Epithelial cell of proximal tubule (primary cell): ENCODE data around the gene USP20. TPM values are rescaled to one million over a fixed set of nuclear protein-coding genes. Genes with fewer than 3 reads are reported as not detected.

Experiments used
- DNase-seq: peaks from one replicate; pipeline ENCODE4 v3.0.0-alpha.2; 2011; ENCODE audit warnings: low read depth
- H3K4me3 ChIP-seq: 2 replicates; pipeline ENCODE4 v1.5.1; 2011; ENCODE audit warnings: low read depth, mild to moderate bottlenecking, low read length
- total RNA-seq: library from RNA; depleted of rRNA; stranded (reverse); fragments of >200 nt; gene quantifications from 2 replicates; pipeline ENCODE4 v1.2.3, GENCODE V29; 2015
- TF ChIP-seq, protein P1 (sequence below): conservative IDR thresholded peaks from 2 replicates; pipeline ENCODE4 v1.5.1; 2012; ENCODE audit warnings: low read depth, mild to moderate bottlenecking, low read length

USP20 gene
- total RNA-seq, 1 donor from 2014 or later: 17.5 TPM

DNA sequence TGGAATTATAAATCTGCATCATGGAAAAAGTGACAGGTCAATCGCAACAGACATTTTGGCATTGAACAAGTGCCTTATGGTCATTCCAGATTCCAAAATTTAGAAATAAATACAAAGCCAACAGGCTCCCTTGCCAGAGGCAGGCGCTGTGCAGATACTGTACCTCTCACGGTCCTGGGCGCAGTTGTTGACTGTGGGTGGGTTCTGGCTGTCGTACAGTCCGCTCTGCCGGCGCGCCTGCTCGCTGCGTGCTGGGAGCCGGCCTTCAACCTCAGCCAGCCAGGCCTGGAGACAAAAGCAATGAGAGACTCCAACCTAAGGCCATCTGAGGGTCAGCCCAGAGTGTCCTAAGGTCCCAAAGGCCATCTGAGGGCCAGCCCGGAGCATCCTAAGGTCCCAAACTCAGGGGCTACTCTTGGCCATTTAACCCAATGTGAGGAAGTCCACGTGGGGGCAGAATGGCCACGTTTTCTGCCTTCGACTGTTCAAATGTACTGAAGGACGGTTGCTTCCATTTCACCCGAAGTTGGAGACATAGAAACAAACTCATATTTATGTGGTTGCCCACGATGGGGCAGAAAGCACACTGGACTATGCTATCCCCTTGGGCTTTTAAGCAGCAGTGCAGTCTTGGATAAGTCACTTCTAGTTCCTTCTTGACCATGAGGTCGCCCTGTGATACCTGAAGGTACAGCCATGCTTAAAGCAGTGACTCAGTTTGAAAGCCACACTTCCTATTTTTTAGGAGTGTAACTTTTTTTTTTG is 65.2 kb downstream of the USP20 start:
- no peak overlapping the region for H3K4me3 ChIP-seq
- TF ChIP-seq, protein P1, sequence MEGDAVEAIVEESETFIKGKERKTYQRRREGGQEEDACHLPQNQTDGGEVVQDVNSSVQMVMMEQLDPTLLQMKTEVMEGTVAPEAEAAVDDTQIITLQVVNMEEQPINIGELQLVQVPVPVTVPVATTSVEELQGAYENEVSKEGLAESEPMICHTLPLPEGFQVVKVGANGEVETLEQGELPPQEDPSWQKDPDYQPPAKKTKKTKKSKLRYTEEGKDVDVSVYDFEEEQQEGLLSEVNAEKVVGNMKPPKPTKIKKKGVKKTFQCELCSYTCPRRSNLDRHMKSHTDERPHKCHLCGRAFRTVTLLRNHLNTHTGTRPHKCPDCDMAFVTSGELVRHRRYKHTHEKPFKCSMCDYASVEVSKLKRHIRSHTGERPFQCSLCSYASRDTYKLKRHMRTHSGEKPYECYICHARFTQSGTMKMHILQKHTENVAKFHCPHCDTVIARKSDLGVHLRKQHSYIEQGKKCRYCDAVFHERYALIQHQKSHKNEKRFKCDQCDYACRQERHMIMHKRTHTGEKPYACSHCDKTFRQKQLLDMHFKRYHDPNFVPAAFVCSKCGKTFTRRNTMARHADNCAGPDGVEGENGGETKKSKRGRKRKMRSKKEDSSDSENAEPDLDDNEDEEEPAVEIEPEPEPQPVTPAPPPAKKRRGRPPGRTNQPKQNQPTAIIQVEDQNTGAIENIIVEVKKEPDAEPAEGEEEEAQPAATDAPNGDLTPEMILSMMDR: no peak
- no peak for DNase-seq

DNA sequence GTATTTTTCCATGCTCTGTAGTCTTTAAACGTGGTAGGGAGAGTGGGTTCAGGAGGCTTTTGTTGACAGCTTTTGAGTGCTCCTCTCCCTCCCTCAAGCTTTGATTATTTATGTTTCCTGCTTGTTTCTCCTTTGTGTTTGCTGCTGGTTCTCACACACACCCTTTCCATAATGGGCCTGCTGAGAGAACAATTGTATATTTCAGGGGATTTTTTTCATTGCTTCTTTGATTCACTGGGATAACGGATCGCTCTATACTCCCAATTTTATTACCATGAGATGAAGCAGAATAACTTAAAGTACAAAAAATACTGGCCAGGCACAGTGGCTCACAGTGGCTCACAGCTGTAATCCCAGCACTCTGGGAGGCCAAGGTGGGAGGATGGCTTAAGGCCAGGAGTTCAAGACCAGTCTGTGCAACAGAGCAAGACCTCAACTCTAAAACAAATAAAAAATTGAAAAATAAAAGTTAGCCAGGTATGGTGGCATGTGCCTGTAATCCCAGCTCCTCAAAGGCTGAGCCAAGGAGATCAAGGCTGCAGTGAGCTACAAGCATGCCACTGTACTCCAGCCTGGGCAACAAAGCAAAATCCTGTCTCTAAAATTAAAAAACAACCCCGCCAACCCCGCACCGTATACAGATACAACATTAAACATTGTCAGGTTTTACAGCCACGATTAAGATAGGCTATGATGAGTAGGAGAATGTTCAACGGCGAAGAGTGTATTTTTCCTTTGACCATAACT is 66.9 kb downstream of the USP20 start:
- TF ChIP-seq, protein P1: no peak
- no peak for DNase-seq
- H3K4me3 ChIP-seq: no peak overlapping the region

DNA sequence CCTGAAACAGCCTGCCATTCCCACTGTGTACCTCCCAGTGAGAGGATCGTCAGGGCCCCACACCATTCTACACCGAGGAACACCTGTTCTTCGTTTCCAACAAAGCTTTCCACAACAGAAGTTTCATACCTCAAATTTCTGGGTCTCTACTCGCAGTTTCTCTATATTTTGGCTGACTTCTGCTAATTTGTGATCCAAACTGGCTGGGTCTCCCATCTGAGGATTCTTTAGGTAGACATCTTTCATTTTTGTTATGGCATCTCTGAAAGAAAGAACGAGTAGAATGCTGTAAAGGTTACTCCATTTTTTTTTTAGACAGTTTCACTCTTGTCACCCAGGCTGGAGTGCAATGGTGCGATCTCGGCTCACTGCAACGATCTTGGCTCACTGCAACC is 67.5 kb downstream of the USP20 start:
- no peak overlapping the region for H3K4me3 ChIP-seq
- DNase-seq: no peak
- TF ChIP-seq, protein P1: no peak

DNA sequence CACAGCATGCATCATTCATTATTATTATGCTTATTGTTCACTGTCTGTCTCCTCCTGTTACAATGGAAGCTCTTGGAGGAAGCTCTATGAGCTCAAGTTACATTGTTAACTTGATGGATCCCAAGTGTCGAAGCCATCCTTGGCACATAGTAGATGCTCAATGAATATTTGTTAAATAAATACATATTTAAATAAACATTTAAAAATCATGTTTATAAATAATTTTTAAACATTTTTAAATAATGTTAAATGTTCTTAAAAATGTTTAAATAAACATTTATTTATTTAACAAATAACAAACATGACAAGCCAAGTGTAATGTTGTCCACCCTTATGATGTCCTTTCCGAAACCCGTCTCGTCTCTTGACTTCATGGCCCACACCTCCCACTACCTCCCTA is 69.5 kb downstream of the USP20 start:
- no peak overlapping the region for H3K4me3 ChIP-seq
- TF ChIP-seq, protein P1: no peak
- DNase-seq: no peak

DNA sequence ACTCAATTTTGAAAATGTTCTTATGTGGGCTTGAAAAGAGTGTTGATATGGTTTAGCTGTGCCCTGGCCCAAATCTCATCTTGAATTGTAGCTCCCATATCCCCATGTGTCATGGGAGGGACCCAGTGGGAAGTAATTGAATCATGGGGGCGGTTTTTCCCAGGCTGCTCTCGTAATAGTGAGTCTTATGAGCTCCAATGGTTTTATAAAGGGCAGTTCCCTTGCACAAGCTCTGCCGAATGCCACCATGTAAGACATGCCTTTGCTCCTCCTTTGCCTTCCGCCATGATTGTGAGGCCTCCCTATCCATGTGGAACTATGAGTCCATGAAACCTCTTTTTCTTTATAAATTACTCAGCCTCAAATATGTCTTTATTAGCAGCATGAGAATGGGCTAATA is 71.0 kb downstream of the USP20 start:
- no peak for DNase-seq
- TF ChIP-seq, protein P1: no peak
- H3K4me3 ChIP-seq: no peak overlapping the region

DNA sequence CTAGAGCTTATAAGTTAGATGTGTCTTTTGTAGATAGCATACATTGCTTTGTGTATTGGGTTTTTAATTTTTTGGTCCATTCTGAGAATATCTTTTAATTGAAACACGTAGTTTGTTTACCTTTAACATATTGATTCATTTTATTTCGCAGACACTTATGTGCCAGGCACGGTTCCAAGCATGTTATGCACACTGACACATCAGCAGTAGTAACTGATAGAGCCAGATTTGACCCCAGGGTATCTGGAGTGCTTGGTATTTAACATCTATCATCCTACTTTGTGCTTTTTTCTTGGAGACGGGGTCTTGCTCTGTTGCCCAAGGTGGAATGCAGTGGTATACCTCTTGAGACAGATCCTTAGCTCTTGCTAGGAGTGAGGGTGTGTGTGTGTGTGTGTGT is 71.9 kb downstream of the USP20 start:
- H3K4me3 ChIP-seq: no peak overlapping the region
- DNase-seq: no peak
- TF ChIP-seq, protein P1: no peak
